ENCODE results near the gene VCP.

Gene VCP

GRCh38 chr9:35107297-35108290 lies 35.2 kb upstream of the VCP start:
- no peak for TF ChIP-seq CTCF (IDR thresholded peaks at IDR 0.05; ENCODE audit: insufficient read depth, low read depth, low read length, missing control alignments)
- no peak overlapping the region for H3K4me3 ChIP-seq (ENCODE audit: low read length)
- no peak for DNase-seq (ENCODE audit: low read depth)

- H3K4me3 ChIP-seq (ENCODE audit: low read length), result no peak overlapping the region
- no peak for TF ChIP-seq CTCF (IDR thresholded peaks at IDR 0.05; ENCODE audit: insufficient read depth, low read depth, low read length, missing control alignments)
- no peak for DNase-seq (ENCODE audit: low read depth)
Observed at GRCh38 chr9:35106343-35106730, 33.9 kb upstream of the VCP start.

- DNase-seq (ENCODE audit: low read depth), result no peak
- TF ChIP-seq CTCF (IDR thresholded peaks at IDR 0.05; ENCODE audit: insufficient read depth, low read depth, low read length, missing control alignments), result no peak
- no peak overlapping the region for H3K4me3 ChIP-seq (ENCODE audit: low read length)
Observed at GRCh38 chr9:35105571-35106342, 33.3 kb upstream of the VCP start.

- DNase-seq (ENCODE audit: low read depth), result no peak
- TF ChIP-seq CTCF (IDR thresholded peaks at IDR 0.05; ENCODE audit: insufficient read depth, low read depth, low read length, missing control alignments), result no peak
- no peak overlapping the region for H3K4me3 ChIP-seq (ENCODE audit: low read length)
Observed at GRCh38 chr9:35105126-35105525, 32.7 kb upstream of the VCP start.

GRCh38 chr9:35104586-35104985 lies 32.2 kb upstream of the VCP start:
- no peak for DNase-seq (ENCODE audit: low read depth)
- TF ChIP-seq CTCF (IDR thresholded peaks at IDR 0.05; ENCODE audit: insufficient read depth, low read depth, low read length, missing control alignments), result no peak
- H3K4me3 ChIP-seq (ENCODE audit: low read length), result no peak overlapping the region

- no peak for TF ChIP-seq CTCF (IDR thresholded peaks at IDR 0.05; ENCODE audit: insufficient read depth, low read depth, low read length, missing control alignments)
- no peak for DNase-seq (ENCODE audit: low read depth)
- H3K4me3 ChIP-seq (ENCODE audit: low read length), result peak overlapping the region; percentile 88
Observed at GRCh38 chr9:35103660-35104191, 31.3 kb upstream of the VCP start.
